Activated CD8-positive, alpha-beta memory T cell treated with anti-CD3 and anti-CD28 coated beads for 24 hours (primary cell): ENCODE data around the gene COPS6.

ENCODE experiments used
- DNase-seq: peaks from one replicate; pipeline ENCODE4 v3.0.0-alpha.2; 2020

Gene COPS6

GRCh38 chr7:100102950-100103840 is 14.4 kb downstream of the COPS6 start:
- no peak for DNase-seq

GRCh38 chr7:100105534-100105933 is 16.8 kb downstream of the COPS6 start:
- DNase-seq: no peak

GRCh38 chr7:100106633-100107032 is 17.9 kb downstream of the COPS6 start:
- no peak for DNase-seq

GRCh38 chr7:100107125-100107737 is 18.5 kb downstream of the COPS6 start:
- no peak for DNase-seq

- DNase-seq: no peak
Measured at GRCh38 chr7:100107890-100108289, 19.1 kb downstream of the COPS6 start.

GRCh38 chr7:100109521-100110163 is 20.9 kb downstream of the COPS6 start:
- DNase-seq: no peak

- no peak for DNase-seq
Measured at GRCh38 chr7:100111156-100111555, 22.4 kb downstream of the COPS6 start.

- DNase-seq: no peak
Measured at GRCh38 chr7:100111914-100112313, 23.1 kb downstream of the COPS6 start.

- no peak for DNase-seq
Measured at GRCh38 chr7:100115026-100115425, 26.3 kb downstream of the COPS6 start.

GRCh38 chr7:100118388-100119071 is 29.8 kb downstream of the COPS6 start:
- no peak for DNase-seq

GRCh38 chr7:100119072-100119969 is 30.6 kb downstream of the COPS6 start, which contains the start of the genes CNPY4 and TAF6:
Gene CNPY4, plus strand, starts transcription at chr7:100119634. Its CDS starts 111 bp downstream, at chr7:100119745.
Gene TAF6, minus strand, starts transcription at chr7:100119358. Its CDS starts 5,149 bp downstream, at chr7:100114209.
- DNase-seq: peak; percentile 96

- no peak for DNase-seq
Measured at GRCh38 chr7:100119970-100120732, 31.4 kb downstream of the COPS6 start.

- DNase-seq: no peak
Measured at GRCh38 chr7:100120733-100121036, 31.9 kb downstream of the COPS6 start.

- no peak for DNase-seq
Measured at GRCh38 chr7:100122067-100122466, 33.3 kb downstream of the COPS6 start.

GRCh38 chr7:100122568-100122967 is 33.8 kb downstream of the COPS6 start:
- no peak for DNase-seq

GRCh38 chr7:100124301-100125230 is 35.8 kb downstream of the COPS6 start:
- no peak for DNase-seq

GRCh38 chr7:100126239-100126930 is 37.6 kb downstream of the COPS6 start:
- no peak for DNase-seq

- peak; percentile 98 for DNase-seq
Measured at GRCh38 chr7:100126931-100127865, 38.4 kb downstream of the COPS6 start, which contains the start of gene MBLAC1. Gene MBLAC1, plus strand, starts transcription at chr7:100126967. Its CDS starts 429 bp downstream, at chr7:100127396.
